SU-DHL-6 (cell line): Measurements from ENCODE around the gene SLC22A9.

Experiments used
- H2AFZ ChIP-seq: fragments of 200-600 bp; sonication (generic); 2 replicates; pipeline ENCODE4 v1.6.1; 2014; ENCODE audit warnings: low read depth, mild to moderate bottlenecking, moderate library complexity, mixed read lengths, antibody characterized with exemption, low read length; ENCODE audit not compliant: severe bottlenecking
- H3F3A ChIP-seq: fragments of 200-600 bp; shearing (Covaris generic); 2 replicates; pipeline ENCODE4 v1.6.0; 2016; ENCODE audit warnings: antibody characterized with exemption, mild to moderate bottlenecking; ENCODE audit not compliant: insufficient read depth
- H3K27ac ChIP-seq: fragments of 200-600 bp; sonication (generic); 2 replicates; pipeline ENCODE4 v1.5.1; 2016; ENCODE audit warnings: low read depth, mild to moderate bottlenecking, low read length, moderate library complexity, mixed read lengths
- H3K27me3 ChIP-seq: fragments of 200-600 bp; sonication (generic), shearing (Covaris generic); 2 replicates; pipeline ENCODE4 v1.6.0; 2014; ENCODE audit warnings: mild to moderate bottlenecking, low read length
- H3K36me3 ChIP-seq: fragments of 200-600 bp; sonication (generic); 2 replicates; pipeline ENCODE4 v1.6.1; 2014; ENCODE audit warnings: mild to moderate bottlenecking, low read length, mixed read lengths
- H3K4me2 ChIP-seq: fragments of 300-600, 200-600 bp; shearing (Covaris generic), sonication (generic); 2 replicates; pipeline ENCODE4 v1.6.0; 2014; ENCODE audit warnings: low read length, low read depth, mild to moderate bottlenecking; ENCODE audit not compliant: poor library complexity, severe bottlenecking
- H3K4me3 ChIP-seq: fragments of 200-600 bp; sonication (generic); 2 replicates; pipeline ENCODE4 v1.5.1; 2014; ENCODE audit warnings: antibody characterized with exemption, low read length, mild to moderate bottlenecking, mixed read lengths; ENCODE audit not compliant: insufficient read depth, poor library complexity, severe bottlenecking
- H3K79me2 ChIP-seq: fragments of 200-600 bp; sonication (generic); 2 replicates; pipeline ENCODE4 v1.6.1; 2014; ENCODE audit warnings: mild to moderate bottlenecking, low read length, moderate library complexity; ENCODE audit not compliant: insufficient read depth
- H3K9ac ChIP-seq: fragments of 200-600 bp; sonication (generic); 2 replicates; pipeline ENCODE4 v1.7.0; 2014; ENCODE audit warnings: mild to moderate bottlenecking, low read length
- H3K9me2 ChIP-seq: fragments of 200-600 bp; sonication (generic); replicated peaks from 2 replicates; pipeline ENCODE4 v1.6.1; 2014; ENCODE audit warnings: low read length; ENCODE audit not compliant: insufficient read depth
- H3K9me3 ChIP-seq: fragments of 200-600 bp; sonication (generic); 2 replicates; pipeline ENCODE4 v1.6.1; 2014; ENCODE audit warnings: low read length, mixed read lengths; ENCODE audit not compliant: insufficient read depth
- H4K20me1 ChIP-seq: fragments of 200-600 bp; sonication (generic); 2 replicates; pipeline ENCODE4 v1.6.1; 2014; ENCODE audit warnings: low read depth, mild to moderate bottlenecking, antibody characterized with exemption, low read length, moderate library complexity, mixed read lengths
- CTCF ChIP-seq: fragments of 200-600 bp; sonication (generic); IDR thresholded peaks from one replicate; pipeline ENCODE4 v1.5.1; 2017; ENCODE audit warnings: antibody characterized with exemption, mild to moderate bottlenecking, low read length, moderate library complexity; ENCODE audit not compliant: insufficient read depth, poor library complexity, severe bottlenecking
- EZH2phosphoT487 ChIP-seq: fragments of 200-600 bp; sonication (generic), shearing (Covaris generic); conservative IDR thresholded peaks from 2 replicates; pipeline ENCODE4 v1.6.1; 2018; ENCODE audit warnings: mild to moderate bottlenecking, antibody characterized with exemption, low read length, moderate library complexity, mixed read lengths

Gene SLC22A9

GRCh38 chr11:63369971-63370588 is 495 bp downstream of the SLC22A9 start:
- no peak overlapping the region for H3K27ac ChIP-seq
- H4K20me1 ChIP-seq, result no peaks in the 10 kb centered on the region
- no peaks in the 10 kb centered on the region for H3K9me3 ChIP-seq
- no peaks in the 10 kb centered on the region for H3K79me2 ChIP-seq
- H3K36me3 ChIP-seq, result no peaks in the 10 kb centered on the region
- H3K4me2 ChIP-seq, result no peak overlapping the region
- no peaks in the 10 kb centered on the region for H3F3A ChIP-seq
- TF ChIP-seq EZH2phosphoT487, result no peak
- no peak for TF ChIP-seq CTCF
- no peaks in the 10 kb centered on the region for H3K9me2 ChIP-seq
- no peak overlapping the region for H2AFZ ChIP-seq
- H3K4me3 ChIP-seq, result no peak overlapping the region
- no peak overlapping the region for H3K9ac ChIP-seq
- no peaks in the 10 kb centered on the region for H3K27me3 ChIP-seq

- Histone ChIP-seq H3K9me3 (no peaks in the 10 kb centered on the region), H3K9ac (no peak overlapping the region), H4K20me1 (no peaks in the 10 kb centered on the region), H3K4me3 (no peak overlapping the region), H3K79me2 (no peaks in the 10 kb centered on the region), H3K9me2 (no peaks in the 10 kb centered on the region), H3K27ac (no peak overlapping the region), H3K4me2 (no peak overlapping the region), H3F3A (no peaks in the 10 kb centered on the region), H3K36me3 (no peaks in the 10 kb centered on the region), H2AFZ (no peak overlapping the region), H3K27me3 (no peaks in the 10 kb centered on the region)
- no peak for TF ChIP-seq CTCF
- no peak for TF ChIP-seq EZH2phosphoT487
These were observed 1.8 kb downstream of the SLC22A9 start for GRCh38 chr11:63371396-63371795.

GRCh38 chr11:63375434-63375833 is 5.8 kb downstream of the SLC22A9 start:
- Histone ChIP-seq H3K9me2 (no peaks in the 10 kb centered on the region), H3K9ac (no peak overlapping the region), H3K27ac (no peak overlapping the region), H2AFZ (no peak overlapping the region), H3K4me3 (no peak overlapping the region), H3K36me3 (no peaks in the 10 kb centered on the region), H3K9me3 (no peaks in the 10 kb centered on the region), H3K79me2 (no peaks in the 10 kb centered on the region), H3F3A (no peaks in the 10 kb centered on the region), H3K4me2 (no peak overlapping the region), H3K27me3 (no peaks in the 10 kb centered on the region), H4K20me1 (no peaks in the 10 kb centered on the region)
- no peak for TF ChIP-seq CTCF
- TF ChIP-seq EZH2phosphoT487, result no peak
